GM12878 (cell line): ENCODE measurements around the gene SLC37A3. TPM values are rescaled to one million over a fixed set of nuclear protein-coding genes. Genes with fewer than 3 reads are reported as not detected.

Experiments
- ATAC-seq: fragments of 200-7000 bp; cut with Tn5 transposase; 3 replicates; pipeline ENCODE4 v1.9.1; 2020; ENCODE audit warnings: mild to moderate bottlenecking, moderate library complexity
- BruUV-seq: library from RNA; stranded (reverse); fragments of 400-500 nt; replicated peaks from 2 replicates; lab custom pipeline; 2021; lab: Mats Ljungman, UMichigan
- CTCF ChIA-PET: fragments of 300-600 bp; sonication (Branson Sonifier 250); formaldehyde crosslinking; extraction: SDS; loops from one replicate; lab custom pipeline; 2021; ENCODE audit warnings: inconsistent platforms; lab: Yijun Ruan, JAX
- POLR2A ChIA-PET: fragments of 350-600 bp; formaldehyde crosslinking; extraction: SDS; loops from one replicate; lab custom pipeline; 2021; ENCODE audit warnings: inconsistent platforms; lab: Charles Lee
- RAD21 ChIA-PET: fragments of 300-600 bp; sonication (Branson Sonifier 250); formaldehyde crosslinking; loops from one replicate; lab custom pipeline; 2023; ENCODE audit warnings: antibody characterized with exemption; ENCODE audit not compliant: unreplicated experiment; lab: Charles Lee
- SMC1A ChIA-PET: fragments of 300-600 bp; sonication (Branson Sonifier 250); formaldehyde crosslinking; loops from one replicate; lab custom pipeline; 2023; ENCODE audit not compliant: unreplicated experiment, uncharacterized antibody; lab: Charles Lee
- DNase-seq: peaks from one replicate; pipeline ENCODE4 v3.0.0-alpha.2; 2011; ENCODE audit warnings: low read depth, low spot score
- FAIRE-seq: peaks from 3 replicates; lab custom pipeline; 2011; peaks lifted over from hg19 to GRCh38; lab: Jason Lieb, UNC
- H2AFZ ChIP-seq: 2 replicates; pipeline ENCODE4 v1.6.0; 2011; ENCODE audit warnings: low read depth, low read length, control low read depth; ENCODE audit not compliant: control insufficient read depth
- H3K27ac ChIP-seq: 2 replicates; pipeline ENCODE4 v1.5.1; 2011; ENCODE audit warnings: control low read depth; ENCODE audit not compliant: control insufficient read depth, insufficient read depth
- H3K27me3 ChIP-seq, 2 experiments: replicated peaks in 1 of 2; 2 replicates each; pipeline versions ENCODE4 v1.6.0 to v1.6.1; 2011; ENCODE audit warnings: low read length in 1 of 2; ENCODE audit not compliant: control insufficient read depth in 2 of 2, insufficient read depth in 2 of 2
- H3K36me3 ChIP-seq, 2 experiments: 2 replicates each; pipeline ENCODE4 v1.5.1; 2011; ENCODE audit warnings: low read length in 1 of 2; ENCODE audit not compliant: control insufficient read depth in 2 of 2, insufficient read depth in 2 of 2
- H3K4me1 ChIP-seq: 2 replicates; pipeline ENCODE4 v1.6.1; 2011; ENCODE audit warnings: mild to moderate bottlenecking, low read length, moderate library complexity, mixed read lengths; ENCODE audit not compliant: control insufficient read depth, insufficient read depth
- H3K4me2 ChIP-seq: 2 replicates; pipeline ENCODE4 v1.6.0; 2011; ENCODE audit warnings: control low read depth; ENCODE audit not compliant: control insufficient read depth, insufficient read depth
- H3K4me3 ChIP-seq: fragments of 200-600 bp; sonication (generic); 2 replicates; pipeline ENCODE4 v1.5.1; 2016
- H3K79me2 ChIP-seq: 2 replicates; pipeline ENCODE4 v1.6.0; 2011; ENCODE audit warnings: low read length; ENCODE audit not compliant: control insufficient read depth, insufficient read depth
- H3K9ac ChIP-seq: 2 replicates; pipeline ENCODE4 v1.8.0; 2011; ENCODE audit warnings: low read length, control low read depth, mixed read lengths; ENCODE audit not compliant: control insufficient read depth, insufficient read depth
- H3K9me3 ChIP-seq: replicated peaks from 3 replicates; pipeline ENCODE4 v1.5.1; 2011; ENCODE audit warnings: mild to moderate bottlenecking, low read length; ENCODE audit not compliant: control insufficient read depth, insufficient read depth
- H4K20me1 ChIP-seq: 2 replicates; pipeline ENCODE4 v1.6.0; 2011; ENCODE audit not compliant: control insufficient read depth, insufficient read depth
- BHLHE40 ChIP-seq, 2 experiments: fragments of 450-650 bp in 1 of 2; IDR thresholded peaks; 2 replicates each; pipeline ENCODE4 v1.6.1; 2011 to 2017; ENCODE audit warnings: low read depth in 2 of 2, borderline replicate concordance in 1 of 2, improper control_type of control experiment in 1 of 2, low read length in 1 of 2, mild to moderate bottlenecking in 1 of 2
- KLF5 ChIP-seq: fragments of 450-650 bp; IDR thresholded peaks from 2 replicates; pipeline ENCODE4 v1.6.1; 2014; ENCODE audit warnings: mild to moderate bottlenecking; ENCODE audit not compliant: partially characterized antibody
- MEF2A ChIP-seq: IDR thresholded peaks from 2 replicates; pipeline ENCODE4 v1.6.1; 2011; ENCODE audit warnings: low read depth, mild to moderate bottlenecking, low read length, moderate library complexity; ENCODE audit not compliant: insufficient read depth
- NFIC ChIP-seq: IDR thresholded peaks from 2 replicates; pipeline ENCODE4 v1.6.1; 2012; ENCODE audit warnings: low read depth, mild to moderate bottlenecking, inconsistent platforms, low read length, moderate library complexity
- NR2F1 ChIP-seq: fragments of 450-650 bp; conservative IDR thresholded peaks from 2 replicates; pipeline ENCODE4 v1.6.1; 2017; ENCODE audit warnings: mild to moderate bottlenecking
- SMAD5 ChIP-seq: IDR thresholded peaks from 2 replicates; pipeline ENCODE4 v1.6.1; 2016; ENCODE audit warnings: antibody characterized with exemption, low read depth
- WGBS: methylation state at CpG from one replicate; pipeline ENCODE4 v1.1.6; 2016; ENCODE audit warnings: low lambda C conversion rate; ENCODE audit not compliant: insufficient replicate concordance, insufficient coverage; ENCODE audit errors: missing lambda C conversion rate; 5-methylcytosine and 5-hydroxymethylcytosine counted together
- in situ Hi-C: fragments of 300-500 bp; cut with MboI; formaldehyde crosslinking; loops from 9 replicates; pipeline ENCODE4 v1.14.3; 2018; ENCODE audit warnings: mixed read lengths
- intact Hi-C: fragments of 100-400 bp; cut with micrococcal nuclease; formaldehyde crosslinking; loops from one replicate; pipeline ENCODE4 v1.14.2; 2022; ENCODE audit not compliant: unreplicated experiment
- polyA plus RNA-seq, 11 experiments: library from polyadenylated mRNA; depleted of rRNA in 4 of 11; unstranded in 6 of 11; stranded (reverse) in 5 of 11; fragments of >200 nt; fragmentation: Nextera tagmentation in 4 of 11; fragmentation: Illumina TruSeq in 1 of 11; extraction: Ambion mirVana in 4 of 11; extraction: Trizol in 1 of 11; gene quantifications; 1 replicate in 1 of 11; 2 replicates in 10 of 11; pipeline versions ENCODE4 v1.2.1 to v1.2.3, GENCODE V29; 2011 to 2016; ENCODE audit warnings: inconsistent platforms in 2 of 11, missing spikeins in 2 of 11, low read depth in 1 of 11
- total RNA-seq, 4 experiments: library from RNA; depleted of rRNA in 3 of 4; stranded (reverse); fragments of >200 nt in 3 of 4; fragmentation: Illumina TruSeq in 1 of 4; extraction: Trizol in 1 of 4; gene quantifications; 2 replicates each; pipeline versions ENCODE4 v1.2.1 to v1.2.3, GENCODE V29; 2013 to 2021
- TF ChIP-seq, protein P1 (sequence below): fragments of 450-650 bp; IDR thresholded peaks from 2 replicates; pipeline ENCODE4 v1.6.1; 2016; ENCODE audit warnings: mild to moderate bottlenecking
- TF ChIP-seq, protein P2 (sequence below): fragments of 450-650 bp; IDR thresholded peaks from 2 replicates; pipeline ENCODE4 v1.6.1; 2016; ENCODE audit warnings: mild to moderate bottlenecking, moderate library complexity, borderline replicate concordance

Gene SLC37A3
- total and polyA plus RNA-seq, 10 of the 15 experiments (the other 5 are each of a cell fraction or from before 2014, with no cell fraction given): 3.7 to 13.6 (median 11.0) TPM

DNA sequence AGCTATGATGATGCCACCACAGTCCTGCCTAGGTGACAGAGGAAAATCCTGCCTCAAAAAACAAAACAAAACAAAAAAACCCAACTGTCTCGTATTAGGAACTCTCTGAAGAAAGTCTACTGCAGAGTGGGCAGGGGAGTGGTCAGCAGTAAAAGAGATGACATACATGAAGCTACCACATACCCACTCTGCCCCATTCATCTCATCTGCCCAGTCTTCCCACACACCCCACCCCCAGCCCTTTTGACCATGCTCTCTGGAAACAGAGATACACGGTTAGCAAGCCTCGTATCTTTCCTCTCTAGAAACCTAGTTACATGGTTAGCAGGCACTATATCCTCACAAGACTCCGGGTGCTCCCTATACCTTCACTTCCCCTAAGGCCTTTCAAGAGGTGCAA lies 8.3 kb downstream of the SLC37A3 start:
- Histone ChIP-seq H3K36me3 (no peaks in the 10 kb centered on the region), H3K9ac (no peak overlapping the region), H3K4me1 (peaks cover 23% of the 10 kb centered on the region), H3K4me2 (peak overlapping the region; percentile 76), H3K79me2 (no peaks in the 10 kb centered on the region; the same call in 1 of the 2 replicates), H3K27me3 (no peaks in the 10 kb centered on the region), H3K4me3 (no peak overlapping the region), H4K20me1 (no peaks in the 10 kb centered on the region; the same call in 1 of the 2 replicates), H3K27ac (no peak overlapping the region), H2AFZ (no peak overlapping the region), H3K9me3 (no peaks in the 10 kb centered on the region)
- intact Hi-C loops (no loop called here), in situ Hi-C loops (no loop called here)
- ChIA-PET POLR2A (no interaction called here), RAD21 (interaction anchor here (0.9 to 1.3 kb wide), 2 partner anchors 50 kb away, joined by 3 read pairs; no protein-coding TSS in a partner anchor), CTCF (interaction anchor here (0.7 to 1.3 kb wide), 2 partner anchors 50 to 80 kb away, joined by 3 to 4 read pairs; no protein-coding TSS in a partner anchor), SMC1A (interaction anchor here (0.6 to 1.6 kb wide), 3 partner anchors 13 to 785 kb away, joined by 3 read pairs; no protein-coding TSS in a partner anchor)
- ATAC-seq (peak; percentile 49), FAIRE-seq (no peak), DNase-seq (no peak)
- TF ChIP-seq KLF5 (no peak), BHLHE40 (IDR thresholded peaks at IDR 0.05; ENCODE audit: borderline replicate concordance in 1 of 2, low read depth in 2 of 2, low read length in 1 of 2) (no peak), SMAD5 (no peak), MEF2A (no peak), NR2F1 (no peak), NFIC (no peak)
- TF ChIP-seq, protein P1, sequence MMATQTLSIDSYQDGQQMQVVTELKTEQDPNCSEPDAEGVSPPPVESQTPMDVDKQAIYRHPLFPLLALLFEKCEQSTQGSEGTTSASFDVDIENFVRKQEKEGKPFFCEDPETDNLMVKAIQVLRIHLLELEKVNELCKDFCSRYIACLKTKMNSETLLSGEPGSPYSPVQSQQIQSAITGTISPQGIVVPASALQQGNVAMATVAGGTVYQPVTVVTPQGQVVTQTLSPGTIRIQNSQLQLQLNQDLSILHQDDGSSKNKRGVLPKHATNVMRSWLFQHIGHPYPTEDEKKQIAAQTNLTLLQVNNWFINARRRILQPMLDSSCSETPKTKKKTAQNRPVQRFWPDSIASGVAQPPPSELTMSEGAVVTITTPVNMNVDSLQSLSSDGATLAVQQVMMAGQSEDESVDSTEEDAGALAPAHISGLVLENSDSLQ: no peak
- TF ChIP-seq, protein P2, sequence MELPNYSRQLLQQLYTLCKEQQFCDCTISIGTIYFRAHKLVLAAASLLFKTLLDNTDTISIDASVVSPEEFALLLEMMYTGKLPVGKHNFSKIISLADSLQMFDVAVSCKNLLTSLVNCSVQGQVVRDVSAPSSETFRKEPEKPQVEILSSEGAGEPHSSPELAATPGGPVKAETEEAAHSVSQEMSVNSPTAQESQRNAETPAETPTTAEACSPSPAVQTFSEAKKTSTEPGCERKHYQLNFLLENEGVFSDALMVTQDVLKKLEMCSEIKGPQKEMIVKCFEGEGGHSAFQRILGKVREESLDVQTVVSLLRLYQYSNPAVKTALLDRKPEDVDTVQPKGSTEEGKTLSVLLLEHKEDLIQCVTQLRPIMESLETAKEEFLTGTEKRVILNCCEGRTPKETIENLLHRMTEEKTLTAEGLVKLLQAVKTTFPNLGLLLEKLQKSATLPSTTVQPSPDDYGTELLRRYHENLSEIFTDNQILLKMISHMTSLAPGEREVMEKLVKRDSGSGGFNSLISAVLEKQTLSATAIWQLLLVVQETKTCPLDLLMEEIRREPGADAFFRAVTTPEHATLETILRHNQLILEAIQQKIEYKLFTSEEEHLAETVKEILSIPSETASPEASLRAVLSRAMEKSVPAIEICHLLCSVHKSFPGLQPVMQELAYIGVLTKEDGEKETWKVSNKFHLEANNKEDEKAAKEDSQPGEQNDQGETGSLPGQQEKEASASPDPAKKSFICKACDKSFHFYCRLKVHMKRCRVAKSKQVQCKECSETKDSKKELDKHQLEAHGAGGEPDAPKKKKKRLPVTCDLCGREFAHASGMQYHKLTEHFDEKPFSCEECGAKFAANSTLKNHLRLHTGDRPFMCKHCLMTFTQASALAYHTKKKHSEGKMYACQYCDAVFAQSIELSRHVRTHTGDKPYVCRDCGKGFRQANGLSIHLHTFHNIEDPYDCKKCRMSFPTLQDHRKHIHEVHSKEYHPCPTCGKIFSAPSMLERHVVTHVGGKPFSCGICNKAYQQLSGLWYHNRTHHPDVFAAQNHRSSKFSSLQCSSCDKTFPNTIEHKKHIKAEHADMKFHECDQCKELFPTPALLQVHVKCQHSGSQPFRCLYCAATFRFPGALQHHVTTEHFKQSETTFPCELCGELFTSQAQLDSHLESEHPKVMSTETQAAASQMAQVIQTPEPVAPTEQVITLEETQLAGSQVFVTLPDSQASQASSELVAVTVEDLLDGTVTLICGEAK: no peak
- BruUV-seq: no TSS peak
- 36% methylated on average over 4 of the region's 4 CpGs for WGBS
